NT2/D1 (cell line): ENCODE data around the gene PIK3R6.

Experiments
- SUZ12 ChIP-seq: IDR thresholded peaks from 2 replicates; pipeline ENCODE4 v1.6.1; 2011; ENCODE audit not compliant: insufficient read length, insufficient read depth; ENCODE audit errors: extremely low read depth
- YY1 ChIP-seq: IDR thresholded peaks from 2 replicates; pipeline ENCODE4 v1.6.1; 2011; ENCODE audit not compliant: insufficient read length, insufficient read depth
- ZNF274 ChIP-seq: IDR thresholded peaks from 2 replicates; pipeline ENCODE4 v1.6.1; 2011; ENCODE audit warnings: mild to moderate bottlenecking, low read depth, low read length

DNA sequence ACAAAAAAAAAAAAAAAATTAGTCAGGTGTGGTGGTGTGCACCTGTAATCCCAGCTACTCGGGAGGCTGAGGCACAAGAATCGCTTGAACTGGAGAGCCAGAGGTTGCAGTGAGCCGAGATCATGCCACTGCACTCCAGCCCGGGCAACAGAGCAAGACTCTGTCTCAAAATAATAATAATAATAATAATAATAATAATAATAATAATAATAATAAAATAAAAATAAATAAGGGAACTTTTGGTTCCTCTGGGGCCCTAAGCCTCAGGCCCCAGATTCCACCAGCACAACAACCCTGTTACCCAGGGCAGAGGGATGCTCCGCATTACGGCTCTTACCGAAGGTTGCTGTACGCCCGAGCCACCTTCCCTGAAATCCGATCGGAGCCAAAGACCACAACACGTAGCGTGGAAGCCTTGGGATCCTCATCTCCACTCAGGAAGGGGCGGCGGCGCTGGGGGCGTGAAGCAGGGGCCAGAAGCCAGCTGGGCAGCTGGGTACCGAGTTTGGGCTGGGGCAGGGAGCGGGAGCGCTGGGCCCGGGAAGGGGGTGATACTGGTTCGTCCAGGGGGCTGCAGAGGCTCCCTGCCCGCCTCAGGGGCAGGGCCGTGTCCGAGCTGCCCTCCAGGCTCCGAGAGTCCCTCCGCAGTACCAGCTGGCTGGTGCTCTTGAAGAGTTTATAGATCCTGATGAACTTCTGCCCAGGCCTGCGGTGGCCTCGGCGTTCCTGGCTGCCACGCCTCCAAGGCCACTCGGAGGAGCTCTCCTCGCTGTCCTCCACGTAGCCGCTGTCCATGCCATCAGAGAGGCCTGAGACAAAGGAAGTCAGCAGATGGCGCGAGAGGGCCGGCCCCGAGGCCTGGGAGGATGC, 20.6 kb upstream of the PIK3R6 start:
- no peak for TF ChIP-seq ZNF274
- TF ChIP-seq SUZ12: no peak
- TF ChIP-seq YY1: no peak
